ENCODE measurements around the gene VEPH1.

VEPH1 gene

GRCh38 chr3:157472648-157473047 lies 30.6 kb downstream of the VEPH1 start:
- no peak for DNase-seq

- DNase-seq, result no peak
Measured at GRCh38 chr3:157471064-157471463, 32.2 kb downstream of the VEPH1 start.

GRCh38 chr3:157469561-157470294 lies 33.5 kb downstream of the VEPH1 start:
- no peak for DNase-seq

DNA sequence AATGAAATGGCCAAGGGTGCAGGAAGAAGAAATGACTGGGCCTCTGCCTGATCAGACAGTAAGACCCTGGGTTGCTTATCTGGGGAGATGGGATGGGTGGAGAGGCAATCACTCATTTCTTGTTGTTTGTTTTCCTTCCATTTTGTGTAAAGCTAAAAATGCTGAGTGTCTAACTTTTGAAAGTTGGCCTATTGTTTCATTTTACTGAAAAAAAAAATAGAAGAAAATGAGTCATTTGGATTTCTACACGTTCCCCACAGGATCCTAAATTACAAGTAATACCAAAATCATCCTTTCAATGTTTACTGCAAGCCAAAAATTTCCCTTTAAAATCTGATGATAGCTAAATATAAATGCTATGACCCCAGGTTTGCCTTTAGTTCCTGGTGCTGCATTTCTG lies 36.0 kb downstream of the VEPH1 start:
- no peak for DNase-seq

GRCh38 chr3:157465741-157466140 lies 37.5 kb downstream of the VEPH1 start:
- no peak for DNase-seq

GRCh38 chr3:157464321-157464720 lies 38.9 kb downstream of the VEPH1 start:
- no peak for DNase-seq

GRCh38 chr3:157463816-157464215 lies 39.4 kb downstream of the VEPH1 start:
- DNase-seq, result no peak

- no peak for DNase-seq
Measured at GRCh38 chr3:157460253-157460652, 43.0 kb downstream of the VEPH1 start.

GRCh38 chr3:157459706-157460105 lies 43.5 kb downstream of the VEPH1 start:
- DNase-seq, result no peak

- DNase-seq, result no peak
Measured at GRCh38 chr3:157453824-157454223, 49.4 kb downstream of the VEPH1 start.

GRCh38 chr3:157452097-157452496 lies 51.1 kb downstream of the VEPH1 start:
- DNase-seq, result no peak

- peak in 1 of 3 experiments; percentile 29 for DNase-seq
Measured at GRCh38 chr3:157447026-157447694, 56.1 kb downstream of the VEPH1 start.

- no peak for DNase-seq
Measured at GRCh38 chr3:157445857-157446256, 57.4 kb downstream of the VEPH1 start.

- DNase-seq, result no peak
Measured at GRCh38 chr3:157444797-157445184, 58.4 kb downstream of the VEPH1 start.

DNA sequence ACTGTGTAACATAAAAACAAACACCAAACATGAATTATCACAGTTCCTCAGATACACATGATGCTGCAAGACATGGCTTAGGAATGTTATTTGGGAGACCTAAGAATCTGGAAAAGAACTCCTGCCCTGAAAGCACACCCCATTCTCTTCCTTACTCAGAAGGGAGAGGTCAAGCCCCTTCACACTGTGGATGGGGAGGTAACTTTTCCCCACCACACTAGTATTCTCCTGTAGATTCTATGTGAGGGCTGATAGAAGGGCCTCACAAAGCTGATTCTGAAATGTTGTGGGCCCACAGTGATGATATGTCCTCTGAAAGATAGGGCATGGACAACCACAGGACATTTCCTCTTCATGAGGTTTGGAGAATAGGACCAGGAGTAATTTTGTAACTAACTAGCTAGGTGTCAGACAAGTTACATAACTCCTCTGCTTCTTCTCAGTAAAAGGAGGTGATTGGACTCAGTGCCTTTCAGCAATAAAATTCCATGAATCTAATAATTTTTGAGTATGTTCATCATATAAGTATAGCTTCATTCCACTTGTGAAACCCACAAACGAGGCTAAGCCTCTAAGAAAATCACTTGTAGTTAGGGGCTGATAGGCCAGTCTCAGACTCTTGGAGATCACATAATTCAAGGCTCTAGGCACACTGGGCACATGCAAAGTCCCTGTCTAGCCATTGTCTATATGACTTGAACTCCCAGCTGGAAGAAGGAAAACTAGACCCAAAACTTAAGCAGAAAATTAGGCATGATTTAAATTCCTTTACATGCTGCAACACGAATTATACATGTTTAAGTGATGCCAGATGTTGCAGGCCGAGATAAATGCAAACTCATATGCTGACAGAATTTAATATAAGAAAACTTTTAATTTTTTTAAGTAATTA lies 59.1 kb downstream of the VEPH1 start:
- DNase-seq, result no peak

GRCh38 chr3:157442729-157443128 lies 60.5 kb downstream of the VEPH1 start:
- DNase-seq, result no peak

GRCh38 chr3:157441102-157441624 lies 62.1 kb downstream of the VEPH1 start:
- DNase-seq, result no peak

GRCh38 chr3:157438194-157438730 lies 65.0 kb downstream of the VEPH1 start:
- peak in 2 of 3 experiments; percentile 74 to 79 for DNase-seq

DNA sequence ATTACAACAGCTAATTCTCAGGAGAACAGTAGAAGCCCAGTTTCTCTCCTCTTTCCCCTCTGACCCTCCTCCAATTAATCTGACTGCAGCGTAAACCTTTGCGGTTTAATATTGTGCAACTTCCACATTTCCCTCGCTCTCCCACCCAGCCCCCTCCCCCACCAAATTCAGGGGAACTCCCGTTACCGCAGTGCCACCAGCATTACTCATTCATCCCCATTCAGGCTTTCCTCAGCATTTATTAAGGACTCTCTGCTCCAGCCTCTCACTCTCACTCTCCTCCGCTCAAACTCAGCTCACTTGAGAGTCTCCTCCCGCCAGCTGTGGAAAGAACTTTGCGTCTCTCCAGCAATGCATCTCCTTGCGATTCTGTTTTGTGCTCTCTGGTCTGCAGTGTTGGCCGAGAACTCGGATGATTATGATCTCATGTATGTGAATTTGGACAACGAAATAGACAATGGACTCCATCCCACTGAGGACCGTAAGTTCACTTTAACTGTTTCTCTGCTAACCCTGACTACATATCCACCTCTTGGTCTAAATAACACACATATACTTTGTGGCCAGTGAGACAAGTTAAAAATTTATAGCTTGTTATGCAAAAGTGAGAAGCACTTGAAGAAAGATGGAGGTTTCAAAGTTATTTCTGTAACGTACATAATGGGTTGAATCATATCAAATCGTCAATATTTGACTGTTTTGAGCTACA lies 66.5 kb downstream of the VEPH1 start, which contains the start of gene PTX3:
TSS of gene PTX3 (plus strand) at position 268 of the 709 bp plus-strand sequence. CDS start at position 352, 84 bp downstream.
- DNase-seq, result peak in 1 of 3 experiments; percentile 22

GRCh38 chr3:157429708-157430107 lies 73.5 kb downstream of the VEPH1 start:
- DNase-seq, result no peak

GRCh38 chr3:157428853-157429252 lies 74.4 kb downstream of the VEPH1 start:
- DNase-seq, result no peak

DNA sequence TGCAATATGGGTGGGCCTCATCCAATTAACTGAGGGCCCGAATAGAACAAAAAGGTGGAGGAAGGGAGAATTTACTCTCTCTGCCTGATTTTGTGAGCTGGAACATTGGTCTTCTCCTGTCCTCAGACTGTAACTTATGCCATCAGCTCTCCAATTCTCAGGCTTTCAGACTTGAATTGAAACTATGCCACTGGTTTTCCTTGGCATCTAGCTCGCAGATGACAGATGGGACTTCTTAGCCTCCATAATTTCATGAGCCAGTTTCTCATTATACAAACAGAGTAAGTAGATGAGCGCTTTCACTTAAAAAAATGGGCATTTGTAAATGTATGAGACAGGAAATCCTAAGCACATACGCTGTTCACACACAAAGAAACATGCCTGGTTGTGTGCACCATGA lies 75.3 kb downstream of the VEPH1 start:
- no peak for DNase-seq

All from NCI-H1417 (cell line).